Hematopoietic multipotent progenitor cell treated with erythropoietin and hydrocortisone succinate and interleukin-3 and kit ligand, for 6 days (in vitro differentiated cells): Measurements from ENCODE around the gene ABCE1.
A peak's percentile ranks its signal among the peaks of the same experiment; 100 is the strongest.

Experiments used
- DNase-seq: peaks from one replicate; pipeline ENCODE4 v3.0.0-alpha.2; 2015

ABCE1 gene

DNA sequence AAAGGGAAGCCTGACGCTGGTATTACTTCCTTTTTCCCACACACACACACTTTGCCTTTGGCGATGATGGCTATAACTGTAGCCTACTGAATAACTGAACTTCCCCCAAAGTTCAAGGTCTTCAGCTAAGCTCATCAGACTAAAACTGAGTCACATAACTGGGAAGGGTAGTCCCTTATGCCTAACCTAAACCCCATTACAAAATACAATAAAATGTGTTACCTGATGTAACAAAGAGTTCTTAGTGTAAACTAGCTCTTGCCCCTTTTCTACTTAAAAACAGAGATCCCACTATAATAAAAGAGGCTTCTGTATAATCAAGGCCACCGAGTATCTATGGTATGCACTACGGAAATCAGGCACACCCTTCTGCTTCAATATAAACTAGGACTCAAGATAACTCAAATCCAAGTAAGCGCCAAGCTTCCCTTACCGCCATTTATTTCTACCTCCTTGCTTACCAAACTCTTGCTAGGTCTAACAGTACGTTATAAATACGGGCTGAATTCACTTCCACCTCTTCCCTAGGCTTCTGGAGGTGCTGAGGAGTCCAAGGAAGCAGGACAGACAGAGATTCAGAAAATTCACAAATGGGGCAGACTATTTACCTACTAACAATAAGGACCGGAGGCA, 79.9 kb downstream of the ABCE1 start:
- DNase-seq: peak; percentile 71

GRCh38 chr4:145178740-145179280, 80.7 kb downstream of the ABCE1 start:
- DNase-seq: peak; percentile 58
